Measurements from ENCODE around the gene YTHDF2.
"Not testable (repeated sequence)": the region's sequence is repeated elsewhere in the genome, so short reads cannot be mapped to it uniquely, and the experiment has no call there.

The YTHDF2 gene

DNA sequence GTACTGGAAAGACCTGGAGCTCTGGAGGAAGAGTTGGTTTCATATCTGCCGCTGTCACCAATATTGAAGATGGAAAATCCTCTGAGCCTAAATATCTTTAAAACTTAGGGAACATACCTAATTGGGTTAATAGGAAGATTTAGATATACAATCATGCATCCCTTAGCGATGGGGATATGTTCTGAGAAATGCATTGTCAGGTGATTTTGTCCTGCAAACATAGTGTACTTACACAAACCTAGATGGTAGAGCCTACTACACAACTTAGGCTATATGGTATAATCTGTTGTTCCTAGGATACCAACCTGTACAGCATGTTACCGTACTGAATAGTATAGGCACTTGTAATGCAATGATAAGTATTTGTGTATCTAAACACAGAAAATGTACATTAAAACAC, 22.5 kb downstream of the YTHDF2 start:
- DNase-seq (ENCODE audit: low spot score): no peak

DNA sequence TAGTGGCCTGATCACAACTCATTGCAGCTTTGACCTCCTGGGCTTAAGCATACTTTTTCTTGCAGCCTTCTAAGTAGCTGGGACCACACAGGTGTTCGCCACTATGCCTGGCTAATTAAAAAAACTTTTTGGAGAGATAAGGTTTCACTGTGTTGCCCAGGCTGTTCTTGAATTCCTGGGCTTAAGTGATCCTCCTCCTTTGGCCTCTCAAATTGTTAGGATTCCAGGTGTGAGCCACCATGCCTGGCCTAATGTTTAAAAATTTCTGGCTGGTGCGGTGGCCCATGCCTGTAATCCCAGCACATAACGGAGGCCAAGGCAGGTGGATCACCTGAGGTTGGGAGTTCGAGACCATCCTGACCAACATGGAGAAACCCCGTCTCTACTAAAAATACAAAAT, 24.4 kb downstream of the YTHDF2 start:
- DNase-seq (ENCODE audit: low spot score): no peak

GRCh38 chr1:28766532-28767183, 29.9 kb downstream of the YTHDF2 start:
- no peak for DNase-seq (ENCODE audit: low spot score)

DNA sequence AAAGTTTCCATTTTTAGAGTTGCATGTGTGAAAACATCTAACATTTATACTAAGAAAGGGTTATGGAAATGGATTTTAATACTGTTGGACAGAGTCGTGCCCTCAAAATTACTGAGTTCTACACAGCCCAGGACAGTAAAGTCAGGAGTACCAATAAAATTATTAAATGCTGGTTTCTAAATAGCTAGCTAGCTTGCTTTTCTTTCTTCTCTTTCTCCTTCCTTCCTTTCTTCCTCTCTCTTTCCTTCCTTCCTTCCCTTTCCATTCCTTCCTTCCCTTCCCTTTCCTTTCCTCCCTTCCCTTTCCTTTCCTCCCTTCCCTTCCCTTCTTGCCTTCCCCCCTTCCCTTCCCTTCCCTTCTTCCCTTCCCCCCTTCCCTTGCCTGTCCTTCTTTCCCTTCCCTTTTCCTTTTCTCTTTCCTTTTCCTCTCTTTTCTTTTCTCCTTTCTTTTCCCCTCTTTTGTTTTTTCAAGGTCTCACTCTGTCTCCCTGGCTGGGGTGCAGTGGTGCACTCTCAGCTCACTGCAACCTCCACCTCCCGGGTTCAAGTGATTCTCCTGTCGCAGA, 33.9 kb downstream of the YTHDF2 start:
- DNase-seq (ENCODE audit: low spot score): no peak

DNA sequence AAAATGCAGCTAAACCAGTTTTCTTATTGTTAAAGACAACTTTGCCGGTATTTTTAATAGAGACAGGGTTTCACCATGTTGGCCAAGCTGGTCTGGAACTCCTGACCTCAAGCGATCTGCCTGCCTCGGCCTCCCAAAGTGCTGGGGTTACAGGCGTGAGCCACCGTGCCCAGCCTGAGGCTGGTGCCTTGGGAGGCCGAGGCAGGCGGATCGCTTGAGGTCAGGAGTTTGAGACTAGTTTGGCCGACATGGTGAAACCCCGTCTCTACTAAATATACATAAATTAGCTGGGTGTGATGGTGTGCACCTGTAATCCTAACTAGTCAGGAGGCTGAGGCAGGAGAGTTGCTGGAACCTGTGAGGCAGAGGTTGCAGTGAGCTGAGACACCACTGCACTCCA, 35.2 kb downstream of the YTHDF2 start:
- DNase-seq (ENCODE audit: low spot score): not testable (repeated sequence)

DNA sequence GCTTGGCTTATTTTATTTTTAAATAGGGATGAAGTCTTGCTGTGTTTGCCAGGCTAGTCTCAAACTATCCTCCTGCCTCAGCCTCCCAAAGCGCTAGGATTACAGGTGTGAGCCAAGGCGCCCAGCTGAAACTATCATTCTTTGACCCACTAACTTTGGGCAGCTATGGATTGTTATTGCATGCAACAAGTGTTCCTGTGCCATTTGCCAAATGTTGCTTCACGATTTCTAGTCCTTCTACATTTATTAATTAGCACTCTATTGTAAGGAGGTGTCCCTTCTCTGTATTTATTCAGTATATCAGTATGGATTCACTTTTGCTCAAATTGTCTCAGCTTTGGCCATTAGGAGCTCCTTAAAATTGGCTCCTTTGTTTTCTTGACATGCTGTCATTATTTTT, 36.4 kb downstream of the YTHDF2 start:
- no peak for DNase-seq (ENCODE audit: low spot score)

DNA sequence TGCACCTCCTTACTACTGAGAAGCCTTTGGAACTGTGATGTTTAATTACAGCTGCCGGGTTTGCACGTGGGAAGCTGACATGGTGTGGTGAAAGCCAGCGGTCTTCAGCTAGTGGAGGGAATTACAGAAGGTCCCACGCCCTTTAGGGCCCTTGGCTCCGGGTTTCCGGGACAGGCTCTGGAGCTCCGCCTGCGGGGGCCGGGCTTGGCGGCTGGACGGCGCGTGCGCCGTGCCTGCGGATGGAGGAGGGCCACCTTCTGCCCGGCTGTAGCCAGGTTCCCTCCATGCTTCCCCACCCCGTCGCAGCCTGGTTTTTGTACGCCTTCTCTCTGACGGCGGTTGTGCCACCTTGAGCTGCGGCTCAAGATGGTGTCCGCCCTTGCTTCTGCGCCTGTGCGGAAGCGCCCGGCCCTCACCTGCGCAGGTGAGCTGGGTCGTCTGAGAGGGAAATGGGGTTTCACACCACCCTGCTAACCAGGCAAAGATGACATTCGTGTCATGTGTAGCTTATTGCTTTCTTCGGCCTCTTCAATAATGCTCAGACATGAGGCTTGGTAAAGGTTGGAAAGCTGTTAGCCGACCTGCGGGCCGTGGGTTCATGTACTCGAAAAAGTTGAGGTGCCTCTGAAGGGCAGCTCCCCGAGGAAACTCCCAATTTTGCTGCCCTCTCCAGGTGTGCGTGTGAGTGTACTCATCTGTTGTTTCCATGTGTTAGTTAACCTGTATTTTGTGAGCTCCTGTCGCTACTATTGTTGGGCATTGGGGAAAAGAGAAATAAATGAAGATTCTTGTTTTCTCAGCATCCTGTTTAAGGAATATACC, 38.6 kb downstream of the YTHDF2 start:
- DNase-seq (ENCODE audit: low spot score): peak; percentile 40

DNA sequence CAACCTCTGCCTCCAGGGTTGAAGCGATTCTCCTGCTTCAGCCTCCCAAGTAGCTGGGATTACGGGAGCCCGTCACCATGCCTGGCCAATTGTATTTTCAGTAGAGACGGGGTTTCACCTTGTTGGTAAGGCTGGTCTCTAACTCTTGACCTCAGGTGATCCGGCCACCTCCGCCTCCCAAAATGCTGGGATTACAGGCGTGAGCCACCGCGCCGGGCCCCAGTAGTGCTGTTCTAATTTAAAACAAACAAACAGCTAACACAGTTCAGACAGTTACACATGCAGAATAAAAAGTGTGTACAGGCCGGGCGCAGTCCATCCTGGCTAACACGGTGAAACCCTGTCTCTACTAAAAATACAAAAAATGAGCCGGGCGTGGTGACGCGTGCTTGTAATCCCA, 39.6 kb downstream of the YTHDF2 start:
- no peak for DNase-seq (ENCODE audit: low spot score)

DNA sequence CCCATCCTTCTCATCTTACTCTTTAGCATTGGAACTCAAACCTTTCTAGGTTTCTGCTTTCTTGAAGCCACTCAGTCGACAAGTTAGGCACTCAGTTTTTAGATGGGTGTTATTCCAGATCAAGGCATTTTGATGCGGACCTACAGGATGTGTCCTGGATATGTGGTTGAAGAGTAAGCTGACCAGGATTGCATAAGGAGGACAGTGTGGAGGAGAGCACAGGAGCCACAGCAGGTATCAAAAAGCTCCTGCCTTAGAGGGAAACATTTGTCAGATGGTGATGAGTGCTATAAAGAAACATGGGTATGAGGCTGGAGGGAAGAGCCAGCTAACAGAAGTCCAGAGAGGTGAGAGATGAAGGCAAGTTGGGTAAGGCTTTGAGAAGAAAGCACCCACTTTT, 41.3 kb downstream of the YTHDF2 start:
- no peak for DNase-seq (ENCODE audit: low spot score)

GRCh38 chr1:28779751-28780408, 43.1 kb downstream of the YTHDF2 start:
- DNase-seq (ENCODE audit: low spot score): no peak

GRCh38 chr1:28781305-28781704, 44.6 kb downstream of the YTHDF2 start:
- DNase-seq (ENCODE audit: low spot score): no peak

- DNase-seq (ENCODE audit: low spot score): no peak
Observed at GRCh38 chr1:28782011-28782410, 45.3 kb downstream of the YTHDF2 start.

DNA sequence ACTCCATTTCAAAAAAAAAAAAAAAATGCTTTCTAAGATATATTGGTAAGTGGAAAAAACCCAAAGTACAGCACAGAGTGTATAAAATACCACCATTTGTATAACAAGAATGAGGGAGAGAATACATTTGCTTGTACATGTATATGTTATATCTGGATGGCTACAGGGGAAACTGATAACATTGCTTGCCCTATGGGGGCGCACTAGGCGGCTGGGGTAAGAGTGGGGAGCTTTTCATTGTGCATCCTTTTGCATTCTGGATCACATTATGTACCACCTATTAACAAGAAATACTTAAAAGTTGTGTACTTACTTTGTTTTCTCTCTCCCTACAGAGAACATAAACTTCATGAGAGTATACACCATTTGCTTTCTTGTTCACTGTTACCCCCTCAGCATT, 46.6 kb downstream of the YTHDF2 start:
- DNase-seq (ENCODE audit: low spot score): no peak

DNA sequence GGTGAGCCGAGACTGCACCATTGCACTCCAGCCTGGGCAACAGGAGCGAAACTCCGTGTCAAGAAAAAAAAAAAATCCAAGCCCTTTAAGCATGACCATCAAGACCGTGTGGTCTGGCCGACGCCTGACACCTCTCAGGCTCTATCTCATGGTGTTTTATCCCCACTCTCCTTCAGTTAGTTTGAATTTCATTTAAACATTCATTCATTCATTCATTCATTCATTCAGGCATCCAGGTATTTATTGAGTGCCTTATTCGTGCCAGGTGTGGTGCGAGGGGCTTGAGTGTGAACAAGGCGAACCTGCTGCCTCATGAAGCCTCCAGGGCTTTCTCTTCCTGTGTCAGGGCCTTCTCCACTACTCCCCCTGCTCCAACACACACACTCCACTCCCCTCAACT, 52.7 kb downstream of the YTHDF2 start:
- DNase-seq (ENCODE audit: low spot score): no peak

- no peak for DNase-seq (ENCODE audit: low spot score)
Observed at GRCh38 chr1:28789816-28790215, 53.1 kb downstream of the YTHDF2 start.

DNA sequence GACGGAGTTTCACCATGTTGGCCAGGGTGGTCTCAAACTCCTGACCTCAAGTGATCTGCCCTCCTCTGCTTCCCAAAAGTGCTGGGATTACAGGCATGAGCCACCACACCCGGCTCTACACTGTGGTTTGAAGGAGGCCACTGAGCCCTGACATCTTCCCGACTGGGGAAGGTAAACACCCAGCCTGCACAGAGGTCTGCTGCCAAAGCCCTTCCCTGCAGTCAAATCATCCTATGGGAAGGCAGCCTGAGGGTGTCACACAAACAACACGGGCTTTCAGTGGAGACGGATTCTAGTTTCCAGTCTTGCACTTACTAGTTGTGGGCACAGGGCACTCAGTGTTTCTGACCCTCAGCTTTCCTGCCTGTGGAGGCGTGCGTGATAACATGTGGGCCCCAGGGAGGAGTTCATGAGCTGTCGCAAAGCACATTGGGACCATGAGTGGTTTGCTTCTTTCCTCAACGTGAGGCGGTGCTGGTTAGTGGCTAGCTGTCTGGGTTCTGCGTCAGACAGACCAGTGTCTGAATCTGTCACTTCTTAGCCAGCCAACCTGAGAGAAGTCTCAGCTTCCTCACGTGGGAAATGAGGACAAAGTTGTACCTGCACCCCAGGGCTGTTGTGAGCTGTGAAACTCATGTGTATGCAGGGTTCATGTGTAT, 53.8 kb downstream of the YTHDF2 start:
- DNase-seq (ENCODE audit: low spot score): no peak

- not testable (repeated sequence) for DNase-seq (ENCODE audit: low spot score)
Observed at GRCh38 chr1:28791929-28792328, 55.2 kb downstream of the YTHDF2 start.

DNA sequence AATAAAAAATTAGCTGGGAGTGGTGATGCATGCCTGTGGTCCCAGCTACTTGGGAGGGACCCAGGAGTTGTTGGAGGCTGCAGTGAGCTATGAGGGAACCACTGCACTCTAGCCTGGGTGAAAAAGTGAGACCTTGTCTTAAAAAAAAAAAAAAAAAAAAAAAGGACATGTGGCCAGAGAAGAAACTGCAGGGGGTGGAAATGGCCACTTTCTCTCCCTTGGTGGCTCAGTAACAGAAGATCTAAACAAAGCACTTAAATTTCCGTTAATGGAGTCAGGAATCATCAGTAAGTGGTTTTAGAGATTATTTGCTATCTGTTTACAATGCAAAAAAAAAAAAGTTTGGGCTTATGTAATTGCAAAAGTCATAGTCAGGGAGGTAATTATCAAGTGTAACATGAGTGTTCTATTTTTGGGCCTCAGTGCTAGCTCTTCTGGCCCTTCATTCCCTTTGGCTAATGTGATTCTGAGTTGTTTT, 55.9 kb downstream of the YTHDF2 start:
- DNase-seq (ENCODE audit: low spot score): no peak

- DNase-seq (ENCODE audit: low spot score): not testable (repeated sequence)
Observed at GRCh38 chr1:28794582-28794981, 57.8 kb downstream of the YTHDF2 start.

DNA sequence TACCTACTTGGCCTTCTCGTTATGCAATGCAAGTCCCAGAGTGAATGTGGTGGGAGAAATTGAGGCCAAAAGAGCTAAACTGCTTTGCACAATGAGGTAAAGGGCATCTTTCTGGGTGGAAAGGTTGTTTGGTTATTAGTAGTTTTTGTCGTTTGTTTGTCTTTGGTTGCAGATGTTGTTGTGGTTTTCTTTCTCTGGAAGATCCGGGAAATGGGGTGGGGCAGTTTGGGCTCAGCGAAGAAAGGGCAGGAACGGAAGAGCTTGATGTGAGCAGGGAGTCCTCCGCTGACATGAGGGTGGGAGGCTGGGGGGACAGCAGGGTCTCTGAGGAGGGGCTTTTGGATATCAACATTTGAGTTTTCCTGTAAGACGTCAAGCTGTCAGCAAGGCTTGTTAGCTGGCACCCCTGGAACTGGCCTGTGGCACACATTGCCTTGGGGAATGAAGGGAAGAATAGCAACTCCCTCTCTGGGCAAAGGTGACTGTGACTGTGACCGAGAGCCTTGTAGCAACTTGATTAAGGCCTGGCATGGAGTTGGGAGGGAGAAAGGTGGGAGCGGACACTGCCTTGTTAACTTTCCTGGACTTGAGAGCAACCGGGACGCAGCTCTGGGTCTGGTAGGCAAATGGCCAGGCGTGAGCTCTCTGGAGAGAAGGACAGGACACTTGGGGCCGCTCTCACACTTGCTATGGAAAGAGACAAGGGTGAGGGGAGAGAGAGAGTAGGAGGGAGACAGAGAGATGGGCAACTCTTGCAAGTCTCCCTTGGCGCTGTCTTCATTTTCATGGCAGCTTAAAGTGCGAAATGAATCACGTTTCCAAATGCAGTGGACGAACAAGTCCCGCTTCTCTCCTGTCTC, 59.8 kb downstream of the YTHDF2 start:
- DNase-seq (ENCODE audit: low spot score): no peak

DNA sequence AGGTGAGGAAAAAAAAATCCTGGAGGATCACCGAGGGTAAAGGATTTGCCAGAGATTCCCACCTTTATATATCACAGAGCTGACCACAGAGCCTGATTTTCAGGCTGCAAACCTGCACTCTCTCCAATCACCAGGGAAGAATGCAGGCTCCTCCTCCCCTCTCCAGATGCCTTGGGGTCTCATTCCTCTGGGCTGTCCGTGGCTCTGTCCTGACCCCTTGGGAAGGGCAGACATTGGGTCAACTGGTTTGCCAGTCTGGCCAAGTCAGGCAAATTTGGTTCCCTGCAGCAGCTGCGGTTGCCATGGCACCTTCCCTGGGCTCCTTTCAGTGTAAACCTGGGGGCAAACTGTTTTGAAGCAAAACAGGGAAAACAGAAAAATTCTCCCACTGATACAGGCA, 63.6 kb downstream of the YTHDF2 start:
- DNase-seq (ENCODE audit: low spot score): no peak
